Transverse colon (tissue), 4 donors: ENCODE measurements around the gene AOX1. TPM values are rescaled to one million over a fixed set of nuclear protein-coding genes. Genes with fewer than 3 reads are reported as not detected.

ENCODE experiments used
- DNase-seq: peaks from one replicate; pipeline ENCODE4 v3.0.0-alpha.2; 2019
- H3K27ac ChIP-seq, 4 donors: fragments of 200-600 bp; sonication (generic); 2 replicates each; pipeline ENCODE4 v1.5.1; 2016 to 2018; ENCODE audit warnings: inconsistent platforms in 4 of 4
- H3K27me3 ChIP-seq: fragments of 200-600 bp; sonication (generic); 2 replicates; pipeline ENCODE4 v1.5.1; 2017; ENCODE audit warnings: inconsistent platforms
- H3K36me3 ChIP-seq, 4 donors: fragments of 200-600 bp; sonication (generic); 2 replicates each; pipeline ENCODE4 v1.5.1; 2017 to 2019; ENCODE audit warnings: inconsistent platforms in 4 of 4
- H3K4me1 ChIP-seq, 4 donors: fragments of 200-600 bp; sonication (generic); 2 replicates each; pipeline ENCODE4 v1.5.1; 2017 to 2020; ENCODE audit warnings: inconsistent platforms in 4 of 4
- H3K4me3 ChIP-seq, 4 donors: fragments of 200-600 bp; sonication (generic); 1 replicate in 1 of 4; 2 replicates in 3 of 4; pipeline versions ENCODE4 v1.5.1 to v1.6.1; 2017 to 2019; ENCODE audit warnings: inconsistent platforms in 4 of 4
- H3K9me3 ChIP-seq, 2 donors: fragments of 200-600 bp; sonication (generic); 2 replicates each; pipeline ENCODE4 v1.5.1; 2017 to 2019; ENCODE audit warnings: inconsistent platforms in 2 of 2
- EP300 ChIP-seq: sonication (generic); formaldehyde crosslinking; IDR thresholded peaks from one replicate; pipeline ENCODE4 v1.6.1; 2017; ENCODE audit warnings: antibody characterized with exemption, low read depth
- POLR2A ChIP-seq: fragments of 450-650 bp; IDR thresholded peaks from one replicate; pipeline ENCODE4 v1.6.1; 2016; ENCODE audit warnings: antibody characterized with exemption, mild to moderate bottlenecking, moderate library complexity
- POLR2AphosphoS5 ChIP-seq, 3 donors: sonication (generic); formaldehyde crosslinking; IDR thresholded peaks; one replicate each; pipeline ENCODE4 v1.6.1; 2016; ENCODE audit warnings: antibody characterized with exemption in 3 of 3
- WGBS, 2 donors: methylation state at CpG; one replicate each; pipeline ENCODE4 v1.1.5; 2018; ENCODE audit warnings: low coverage in 1 of 2; 5-methylcytosine and 5-hydroxymethylcytosine counted together
- in situ Hi-C, 4 donors: fragments of 200-750 bp; cut with MboI; loops; one replicate each; pipeline versions ENCODE4 v1.15.0 to v1.15.1; 2017; ENCODE audit warnings: low sequenced_read_pairs in 3 of 4, low pct_ligation_motif_present in 1 of 4, low pct_unique_long_range_greater_than_20kb in 1 of 4
- intact Hi-C: fragments of 100-400 bp; cut with DNase I; formaldehyde crosslinking; loops from one replicate; pipeline ENCODE4 v1.15.1; 2023; ENCODE audit warnings: low total_unique reads
- total RNA-seq, 4 donors: library from RNA; depleted of rRNA; stranded (reverse); fragments of >200 nt; gene quantifications; one replicate each; pipeline ENCODE4 v1.1.0, GENCODE V29; 2016
- TF ChIP-seq, protein P1 (sequence below), 5 experiments: fragments of 200-600 bp in 3 of 5; fragments of 450-650 bp in 2 of 5; sonication (generic) in 3 of 5; IDR thresholded peaks; 1 replicate in 2 of 5; 2 replicates in 3 of 5; pipeline ENCODE4 v1.5.1; 2016 to 2017; ENCODE audit warnings: antibody characterized with exemption in 5 of 5, inconsistent platforms in 3 of 5, mild to moderate bottlenecking in 2 of 5, moderate library complexity in 1 of 5

Gene AOX1
- total RNA-seq, 4 donors from 2014 or later, result 12.0 to 28.1 (median 19.0) TPM

DNA sequence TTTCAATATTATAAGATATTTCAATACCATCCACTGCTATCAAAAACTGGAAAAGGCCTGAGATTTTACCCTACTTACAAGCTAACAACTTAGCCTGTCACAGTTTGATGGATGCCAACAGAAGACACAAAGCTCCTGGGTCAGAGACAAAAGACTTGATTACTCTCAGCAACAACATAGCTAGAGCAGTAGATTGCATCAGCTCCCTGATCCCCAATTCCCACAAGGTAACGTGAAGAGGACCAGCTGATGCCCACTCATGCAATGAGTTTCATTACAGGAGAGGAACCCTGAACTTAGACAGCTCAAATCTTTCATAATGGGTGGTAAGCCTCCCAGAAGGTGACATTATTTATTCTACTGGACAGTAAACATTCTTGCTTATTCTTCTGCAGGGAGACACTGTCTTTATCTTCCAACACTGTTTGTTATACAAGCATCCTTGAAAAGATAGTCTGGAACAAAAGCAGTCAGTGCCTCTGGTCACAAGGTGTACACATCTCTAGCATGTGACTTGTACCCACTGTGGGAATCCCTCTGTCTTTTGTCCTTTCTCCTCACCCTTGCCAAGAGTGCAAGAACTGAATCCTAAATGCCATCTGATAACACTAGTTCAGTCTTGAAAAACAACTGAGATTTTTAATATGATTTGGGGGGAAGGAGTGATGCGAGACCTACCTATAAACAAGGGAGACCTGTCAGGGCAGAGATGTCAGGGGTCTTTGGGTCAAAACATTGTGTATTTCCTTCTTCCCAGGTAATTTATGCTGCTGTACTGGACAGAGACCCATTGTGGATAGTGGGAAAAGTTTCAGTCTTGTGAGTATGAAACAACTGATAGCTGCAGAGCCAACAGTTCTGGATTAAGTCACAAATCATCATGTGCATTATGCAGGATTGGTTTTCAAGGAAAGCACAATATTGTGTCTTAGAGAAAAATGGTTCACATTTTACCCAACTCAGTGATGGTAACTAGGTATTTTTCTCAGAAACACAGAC lies 102.4 kb downstream of the AOX1 start:
- H3K27me3 ChIP-seq, result no peaks in the 10 kb centered on the region
- no peaks in the 10 kb centered on the region for H3K9me3 ChIP-seq
- intact Hi-C loops, result no loop called here
- in situ Hi-C loops, result no loop called here
- H3K4me3 ChIP-seq, result no peak overlapping the region
- H3K36me3 ChIP-seq, result no peaks in the 10 kb centered on the region
- TF ChIP-seq, protein P1, sequence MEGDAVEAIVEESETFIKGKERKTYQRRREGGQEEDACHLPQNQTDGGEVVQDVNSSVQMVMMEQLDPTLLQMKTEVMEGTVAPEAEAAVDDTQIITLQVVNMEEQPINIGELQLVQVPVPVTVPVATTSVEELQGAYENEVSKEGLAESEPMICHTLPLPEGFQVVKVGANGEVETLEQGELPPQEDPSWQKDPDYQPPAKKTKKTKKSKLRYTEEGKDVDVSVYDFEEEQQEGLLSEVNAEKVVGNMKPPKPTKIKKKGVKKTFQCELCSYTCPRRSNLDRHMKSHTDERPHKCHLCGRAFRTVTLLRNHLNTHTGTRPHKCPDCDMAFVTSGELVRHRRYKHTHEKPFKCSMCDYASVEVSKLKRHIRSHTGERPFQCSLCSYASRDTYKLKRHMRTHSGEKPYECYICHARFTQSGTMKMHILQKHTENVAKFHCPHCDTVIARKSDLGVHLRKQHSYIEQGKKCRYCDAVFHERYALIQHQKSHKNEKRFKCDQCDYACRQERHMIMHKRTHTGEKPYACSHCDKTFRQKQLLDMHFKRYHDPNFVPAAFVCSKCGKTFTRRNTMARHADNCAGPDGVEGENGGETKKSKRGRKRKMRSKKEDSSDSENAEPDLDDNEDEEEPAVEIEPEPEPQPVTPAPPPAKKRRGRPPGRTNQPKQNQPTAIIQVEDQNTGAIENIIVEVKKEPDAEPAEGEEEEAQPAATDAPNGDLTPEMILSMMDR (IDR thresholded peaks at IDR 0.05), result no peak
- TF ChIP-seq EP300 (no peak), POLR2A (no peak), POLR2AphosphoS5 (IDR thresholded peaks at IDR 0.05) (no peak)
- no peak overlapping the region for H3K27ac ChIP-seq
- DNase-seq, result no peak
- 45 to 61% methylated on average over 2 of the region's 2 CpGs for WGBS, 2 donors
- no peaks in the 10 kb centered on the region for H3K4me1 ChIP-seq

DNA sequence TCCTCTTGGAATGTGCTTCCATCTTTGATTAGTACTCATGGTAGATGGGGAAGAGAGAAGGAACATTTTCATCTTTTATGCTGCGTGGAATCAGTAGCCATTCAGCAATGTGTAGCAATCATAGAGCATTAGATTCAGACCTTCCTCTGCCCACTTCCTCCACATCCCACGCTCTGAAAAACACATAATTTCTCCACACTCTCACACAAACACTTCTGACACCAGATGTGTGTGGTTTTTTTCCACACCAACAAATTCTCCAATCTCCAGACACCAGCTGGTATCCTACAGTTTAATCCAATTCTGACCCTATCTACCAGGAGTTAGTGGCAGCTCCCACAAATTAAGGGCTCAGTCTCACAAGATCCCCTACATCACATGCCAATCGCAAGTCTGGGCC lies 103.3 kb downstream of the AOX1 start:
- 83 to 90% methylated on average over 3 of the region's 3 CpGs for WGBS, 2 donors
- in situ Hi-C loops (no loop called here), intact Hi-C loops (no loop called here)
- DNase-seq, result no peak
- no peaks in the 10 kb centered on the region for H3K36me3 ChIP-seq
- no peak overlapping the region for H3K4me3 ChIP-seq
- H3K27ac ChIP-seq, result no peak overlapping the region
- no peaks in the 10 kb centered on the region for H3K4me1 ChIP-seq
- no peak for TF ChIP-seq POLR2AphosphoS5 (IDR thresholded peaks at IDR 0.05)
- H3K27me3 ChIP-seq, result no peaks in the 10 kb centered on the region
- no peaks in the 10 kb centered on the region for H3K9me3 ChIP-seq

DNA sequence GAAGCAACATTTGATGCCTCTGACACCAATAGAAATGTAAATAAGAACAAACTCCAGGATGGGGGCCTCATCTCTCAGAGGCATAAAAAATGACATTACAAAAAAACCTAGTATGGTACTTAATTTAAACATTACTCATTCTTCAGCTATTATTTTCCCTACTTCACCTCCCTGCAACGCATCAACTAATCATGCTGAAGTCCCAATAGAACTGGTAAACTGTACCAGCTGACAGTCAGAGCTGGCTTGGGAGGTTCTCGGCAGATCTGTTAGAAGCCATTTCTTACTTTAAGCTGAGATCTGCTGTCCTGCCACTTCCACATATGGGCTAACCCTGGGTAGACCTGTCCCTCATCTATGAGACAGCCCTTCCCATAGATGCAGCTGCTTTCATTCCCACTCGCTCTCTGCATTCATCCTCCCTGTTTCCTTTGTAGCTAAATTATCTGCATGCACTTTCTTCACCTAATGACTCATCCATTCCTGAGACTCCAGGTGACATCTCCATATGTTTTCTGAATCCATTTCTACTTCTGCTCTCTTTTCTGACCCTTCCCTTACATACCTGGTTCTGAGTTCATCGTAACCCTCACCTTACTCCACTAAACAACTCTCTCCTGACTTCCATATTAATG lies 108.1 kb downstream of the AOX1 start:
- no peak overlapping the region for H3K27ac ChIP-seq
- no peaks in the 10 kb centered on the region for H3K36me3 ChIP-seq
- DNase-seq, result no peak
- no peaks in the 10 kb centered on the region for H3K27me3 ChIP-seq
- intact Hi-C loops (no loop called here), in situ Hi-C loops (no loop called here)
- H3K4me3 ChIP-seq, result no peak overlapping the region
- TF ChIP-seq, protein P1 (IDR thresholded peaks at IDR 0.05), result no peak
- TF ChIP-seq EP300, result no peak
- TF ChIP-seq POLR2A, result no peak
- TF ChIP-seq POLR2AphosphoS5 (IDR thresholded peaks at IDR 0.05), result no peak
- 89 to 100% methylated on average over 4 of the region's 4 CpGs for WGBS, 2 donors
- no peaks in the 10 kb centered on the region for H3K4me1 ChIP-seq
- H3K9me3 ChIP-seq, result no peaks in the 10 kb centered on the region

DNA sequence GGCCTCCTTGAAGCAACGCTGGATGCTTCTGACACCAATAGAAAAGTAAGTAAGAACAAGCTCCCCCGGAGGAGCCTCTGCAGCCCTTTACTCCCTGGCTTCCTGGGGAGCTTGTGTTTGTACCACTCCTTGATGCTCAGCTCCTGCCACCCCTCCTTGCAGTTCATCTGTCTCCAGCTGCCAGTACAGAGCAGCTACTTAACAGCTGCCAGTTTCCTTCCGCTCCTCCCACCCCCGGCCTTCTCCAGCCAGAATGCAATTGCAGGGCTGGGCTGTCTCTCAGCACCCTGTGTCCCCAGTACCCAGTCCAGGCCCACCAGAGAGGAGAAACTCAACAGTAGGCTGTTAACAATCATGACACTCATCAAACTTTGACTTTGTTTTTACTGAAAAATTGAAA lies 109.4 kb downstream of the AOX1 start:
- no peak for DNase-seq
- in situ Hi-C loops, result no loop called here
- Histone ChIP-seq H3K9me3 (no peaks in the 10 kb centered on the region), H3K4me1 (no peaks in the 10 kb centered on the region), H3K4me3 (no peak overlapping the region), H3K27me3 (no peaks in the 10 kb centered on the region), H3K27ac (no peak overlapping the region), H3K36me3 (no peaks in the 10 kb centered on the region)
- no peak for TF ChIP-seq POLR2AphosphoS5 (IDR thresholded peaks at IDR 0.05)
- TF ChIP-seq, protein P1 (IDR thresholded peaks at IDR 0.05), result no peak
- intact Hi-C loops, result no loop called here
- 48% methylated on average over 4 of the region's 4 CpGs; no CpG with 5 or more reads in 1 of the 2 donors for WGBS, 2 donors
